Astrocyte of the hippocampus (primary cell): ENCODE data around the gene CABP4.
"Not testable (repeated sequence)": the region's sequence is repeated elsewhere in the genome, so short reads cannot be mapped to it uniquely, and the experiment has no call there.

Source experiments
- DNase-seq: peaks from one replicate; pipeline ENCODE4 v3.0.0; 2011; ENCODE audit warnings: low read depth, low spot score

The CABP4 gene

GRCh38 chr11:67419325-67420049 lies 35.7 kb upstream of the CABP4 start:
- no peak for DNase-seq

DNA sequence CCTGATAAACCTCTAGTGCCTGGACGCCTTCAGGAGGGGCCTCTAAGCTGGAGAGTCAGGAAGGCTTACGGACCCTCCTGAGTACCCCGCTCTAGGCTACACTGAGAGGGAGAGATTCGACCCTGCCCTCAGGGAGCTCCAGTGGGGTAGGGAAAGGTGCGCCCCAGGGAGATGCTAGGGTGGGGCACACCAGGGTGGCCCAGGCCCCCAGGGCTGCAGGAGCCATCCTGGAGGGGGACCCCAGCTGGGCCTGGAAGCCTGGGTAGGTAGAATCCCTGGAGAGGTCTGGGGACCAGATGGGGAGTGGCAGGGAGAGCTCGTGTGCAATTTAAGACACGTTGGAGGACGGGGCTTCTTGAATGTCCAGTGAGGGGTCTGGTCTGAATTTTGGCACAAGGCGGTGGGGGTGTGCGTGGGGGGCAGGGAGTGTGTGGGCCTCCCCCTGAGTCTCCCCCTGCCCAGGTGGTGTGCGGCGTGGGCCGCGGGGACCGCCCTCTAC lies 35.0 kb upstream of the CABP4 start:
- no peak for DNase-seq

DNA sequence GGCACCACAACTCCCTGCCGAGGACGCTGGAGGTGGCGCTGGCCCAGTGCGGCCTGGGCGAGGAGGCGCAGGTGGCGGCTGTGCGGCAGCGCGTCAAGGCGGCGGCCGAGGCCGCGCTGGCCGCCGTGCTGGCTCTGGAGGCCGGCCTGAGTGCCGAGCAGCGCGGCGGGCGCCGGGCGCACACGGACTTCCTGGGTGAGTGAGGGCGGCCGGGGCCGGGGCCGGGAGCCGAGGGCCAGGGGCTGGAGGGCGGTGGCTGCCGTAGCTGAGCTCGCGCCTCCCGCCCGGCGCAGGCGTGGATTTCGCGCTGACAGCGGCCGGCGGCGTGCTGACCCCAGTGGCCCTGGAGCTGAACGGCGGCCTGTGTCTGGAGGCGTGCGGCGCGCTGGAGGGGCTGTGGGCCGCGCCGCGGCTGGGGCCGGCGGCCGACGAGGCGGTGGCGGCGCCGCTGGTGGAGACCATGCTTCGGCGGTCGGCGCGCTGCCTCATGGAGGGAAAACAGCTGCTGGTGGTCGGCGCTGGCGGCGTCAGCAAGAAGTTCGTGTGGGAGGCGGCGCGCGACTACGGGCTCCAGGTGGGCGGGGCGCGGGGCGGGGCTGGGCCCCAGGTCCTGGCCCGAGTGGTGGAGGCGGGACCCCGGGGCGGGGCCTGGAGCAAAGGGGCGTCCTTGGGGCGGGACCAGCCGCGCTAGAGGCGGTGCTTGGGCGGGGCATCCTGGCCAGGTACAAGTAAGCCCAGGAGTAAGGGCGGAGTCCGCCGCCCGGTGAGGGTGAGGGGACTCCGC lies 34.3 kb upstream of the CABP4 start:
- DNase-seq, result peak; percentile 97

DNA sequence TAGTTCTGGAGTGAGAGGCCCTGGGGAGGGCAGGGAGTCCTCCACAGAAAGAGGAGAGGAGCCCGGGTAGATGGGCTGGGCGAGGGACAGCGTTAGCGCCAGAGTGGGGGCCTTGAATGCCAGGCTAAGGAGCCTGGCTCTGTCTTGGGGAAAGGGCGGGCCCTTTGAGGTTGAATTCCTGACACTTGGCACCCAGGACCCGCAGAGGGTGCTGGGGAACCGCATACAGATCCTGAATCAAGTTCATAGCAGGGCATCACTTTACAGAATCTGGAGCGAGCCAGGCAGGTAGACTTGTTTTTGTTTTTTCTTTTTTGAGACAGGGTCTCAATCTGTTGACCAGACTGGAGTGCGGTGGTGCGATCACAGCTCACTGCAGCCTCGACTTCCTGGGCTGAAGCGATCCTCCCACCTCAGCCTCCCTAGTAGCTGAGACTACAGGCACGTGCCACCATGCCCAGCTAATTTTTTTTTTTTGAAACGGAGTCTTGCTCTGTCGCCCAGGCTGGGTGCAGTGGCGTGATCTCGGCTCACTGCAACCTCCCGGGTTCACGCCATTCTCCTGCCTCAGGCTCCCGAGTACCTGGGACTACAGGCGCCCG lies 33.6 kb upstream of the CABP4 start:
- no peak for DNase-seq

DNA sequence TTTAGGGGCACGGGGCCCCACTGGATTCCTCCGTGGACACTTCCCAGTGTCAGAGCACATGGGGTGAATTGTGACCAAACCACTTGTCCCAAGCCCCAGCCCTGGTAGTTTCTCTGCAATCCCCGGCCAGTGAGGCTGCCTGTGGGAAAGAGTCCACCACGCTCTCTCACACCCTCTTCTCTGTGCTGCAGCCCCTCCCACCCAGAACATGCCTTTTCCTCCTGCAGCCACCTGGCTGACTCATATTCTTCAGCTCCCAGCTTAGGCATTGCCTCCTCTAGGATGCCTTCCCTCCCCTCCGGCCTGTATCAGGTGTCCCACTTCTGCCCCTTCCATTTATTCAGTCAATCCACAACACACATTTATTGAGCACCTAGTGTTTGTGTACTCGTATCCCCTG lies 32.3 kb upstream of the CABP4 start:
- DNase-seq, result no peak

GRCh38 chr11:67423466-67423865 lies 31.7 kb upstream of the CABP4 start:
- DNase-seq, result no peak

DNA sequence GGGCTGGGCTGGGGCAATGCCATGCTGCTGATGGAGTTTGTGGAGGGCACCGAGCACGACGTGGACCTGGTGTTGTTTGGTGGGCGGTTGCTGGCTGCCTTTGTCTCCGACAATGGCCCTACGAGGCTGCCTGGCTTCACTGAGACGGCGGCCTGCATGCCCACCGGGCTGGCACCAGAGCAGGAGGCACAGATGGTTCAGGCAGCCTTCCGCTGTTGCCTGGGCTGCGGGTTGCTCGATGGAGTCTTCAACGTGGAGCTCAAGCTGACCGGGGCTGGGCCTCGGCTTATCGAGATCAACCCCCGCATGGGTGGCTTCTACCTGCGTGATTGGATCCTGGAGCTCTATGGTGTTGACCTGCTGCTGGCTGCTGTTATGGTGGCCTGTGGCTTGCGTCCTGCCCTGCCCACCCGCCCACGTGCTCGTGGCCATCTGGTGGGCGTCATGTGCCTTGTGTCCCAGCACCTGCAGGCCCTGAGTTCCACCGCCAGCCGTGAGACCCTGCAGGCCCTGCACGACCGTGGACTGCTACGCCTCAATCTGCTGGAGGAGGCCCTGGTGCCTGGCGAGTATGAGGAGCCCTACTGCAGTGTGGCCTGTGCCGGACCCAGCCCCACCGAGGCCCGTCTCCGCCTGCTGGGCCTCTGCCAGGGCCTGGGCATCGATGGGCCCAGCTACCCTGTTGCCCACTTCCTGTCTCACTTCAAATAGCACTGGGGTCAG lies 31.1 kb upstream of the CABP4 start:
- DNase-seq, result no peak

DNA sequence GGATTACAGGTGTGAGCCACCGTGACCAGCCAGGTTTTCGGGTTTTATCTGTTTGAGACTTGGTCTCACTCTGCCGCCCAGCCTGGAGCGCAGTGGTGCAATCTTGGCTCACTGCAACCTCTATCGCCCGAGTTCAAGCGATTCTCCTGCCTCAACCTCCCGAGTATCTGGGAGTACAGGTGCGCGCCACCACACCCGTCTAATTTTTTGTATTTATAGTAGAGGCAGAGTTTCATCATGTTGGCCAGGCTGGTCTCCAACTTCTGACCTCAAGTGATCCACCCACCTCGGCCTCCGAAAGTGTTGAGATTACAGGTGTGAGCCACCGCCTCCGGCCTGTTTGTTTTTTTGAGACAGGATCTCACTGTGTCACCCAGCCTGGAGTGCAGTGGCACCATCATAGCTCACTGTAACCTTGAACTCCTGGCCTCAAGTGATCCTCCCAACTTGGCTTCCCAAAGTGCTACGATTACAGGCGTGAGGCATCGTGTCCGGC lies 27.7 kb upstream of the CABP4 start:
- not testable (repeated sequence) for DNase-seq

DNA sequence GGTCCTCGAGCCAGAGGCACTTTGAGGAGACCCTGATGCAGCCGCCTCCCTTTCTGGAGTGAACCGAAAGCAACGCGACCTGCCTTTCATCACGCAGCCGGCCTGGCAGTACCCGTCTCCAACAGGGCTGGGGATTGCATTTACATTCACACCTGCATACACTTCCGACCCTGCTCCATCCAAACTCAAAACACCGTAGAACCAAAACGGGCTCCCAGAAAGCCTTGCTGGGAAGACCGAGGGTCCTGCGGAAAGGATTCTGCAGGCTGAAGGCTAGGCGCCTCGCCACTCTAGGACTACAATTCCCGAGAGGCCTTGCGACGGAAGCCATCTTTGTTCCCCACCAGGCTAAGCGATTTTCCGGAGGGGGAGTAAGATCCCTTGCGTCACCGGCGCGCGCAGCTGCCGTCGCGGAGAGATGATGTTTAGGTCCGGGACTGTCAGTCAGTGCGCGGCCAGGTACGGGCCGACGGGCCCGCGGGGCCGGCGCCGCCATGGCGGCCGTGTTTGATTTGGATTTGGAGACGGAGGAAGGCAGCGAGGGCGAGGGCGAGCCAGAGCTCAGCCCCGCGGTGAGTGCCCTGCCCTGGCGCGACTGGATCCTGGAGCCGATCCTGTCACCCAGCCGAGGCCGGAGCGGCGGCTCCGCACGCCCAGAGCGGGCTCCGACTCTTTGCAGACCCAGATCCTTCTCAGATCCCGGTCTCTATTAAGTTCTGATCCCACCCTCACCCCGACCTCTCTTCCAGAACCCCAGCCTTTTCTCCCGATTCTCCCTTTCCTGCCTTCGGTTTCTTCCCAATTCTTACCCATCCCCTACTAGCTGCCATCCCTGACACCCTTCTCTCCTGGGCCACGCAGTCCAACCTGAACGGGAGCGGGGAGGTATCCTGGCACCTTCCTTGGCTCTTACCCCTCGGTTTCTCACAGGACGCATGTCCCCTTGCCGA lies 26.8 kb upstream of the CABP4 start, which contains the start of gene RPS6KB2:
TSS of gene RPS6KB2 (plus strand) at position 443 of the 950 bp plus-strand sequence. CDS start at position 495, 52 bp downstream.
- peak; percentile 99 for DNase-seq

DNA sequence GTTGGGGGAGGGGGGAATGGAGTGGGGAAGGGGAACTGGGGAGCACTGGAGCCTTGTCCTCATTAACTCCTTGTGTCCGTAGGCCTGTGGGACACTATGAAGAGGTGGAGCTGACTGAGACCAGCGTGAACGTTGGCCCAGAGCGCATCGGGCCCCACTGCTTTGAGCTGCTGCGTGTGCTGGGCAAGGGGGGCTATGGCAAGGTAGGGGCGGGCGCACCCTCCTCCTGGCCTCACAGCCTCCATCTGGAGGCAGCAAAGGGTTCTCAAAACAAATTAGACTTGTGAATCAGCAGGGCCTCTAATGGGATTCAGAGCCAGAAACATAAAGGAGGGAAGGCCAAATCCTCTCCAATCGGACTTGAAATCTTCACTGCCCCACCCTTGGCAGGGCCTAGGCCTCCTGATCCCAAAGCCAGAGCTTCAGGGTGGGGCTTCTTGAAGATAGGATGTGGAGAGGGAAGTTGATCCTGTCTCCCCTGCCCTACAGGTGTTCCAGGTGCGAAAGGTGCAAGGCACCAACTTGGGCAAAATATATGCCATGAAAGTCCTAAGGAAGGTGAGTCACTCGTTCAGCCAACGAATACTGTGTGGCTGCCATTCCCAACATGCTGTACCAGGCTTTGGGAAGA lies 26.0 kb upstream of the CABP4 start:
- DNase-seq, result no peak

GRCh38 chr11:67429722-67430121 lies 25.4 kb upstream of the CABP4 start:
- no peak for DNase-seq

- DNase-seq, result no peak
Observed at GRCh38 chr11:67431346-67432249, 23.6 kb upstream of the CABP4 start.

- no peak for DNase-seq
Observed at GRCh38 chr11:67432655-67433349, 22.4 kb upstream of the CABP4 start.

- DNase-seq, result no peak
Observed at GRCh38 chr11:67433536-67434394, 21.4 kb upstream of the CABP4 start.

GRCh38 chr11:67434395-67434881 lies 20.7 kb upstream of the CABP4 start:
- DNase-seq, result no peak

DNA sequence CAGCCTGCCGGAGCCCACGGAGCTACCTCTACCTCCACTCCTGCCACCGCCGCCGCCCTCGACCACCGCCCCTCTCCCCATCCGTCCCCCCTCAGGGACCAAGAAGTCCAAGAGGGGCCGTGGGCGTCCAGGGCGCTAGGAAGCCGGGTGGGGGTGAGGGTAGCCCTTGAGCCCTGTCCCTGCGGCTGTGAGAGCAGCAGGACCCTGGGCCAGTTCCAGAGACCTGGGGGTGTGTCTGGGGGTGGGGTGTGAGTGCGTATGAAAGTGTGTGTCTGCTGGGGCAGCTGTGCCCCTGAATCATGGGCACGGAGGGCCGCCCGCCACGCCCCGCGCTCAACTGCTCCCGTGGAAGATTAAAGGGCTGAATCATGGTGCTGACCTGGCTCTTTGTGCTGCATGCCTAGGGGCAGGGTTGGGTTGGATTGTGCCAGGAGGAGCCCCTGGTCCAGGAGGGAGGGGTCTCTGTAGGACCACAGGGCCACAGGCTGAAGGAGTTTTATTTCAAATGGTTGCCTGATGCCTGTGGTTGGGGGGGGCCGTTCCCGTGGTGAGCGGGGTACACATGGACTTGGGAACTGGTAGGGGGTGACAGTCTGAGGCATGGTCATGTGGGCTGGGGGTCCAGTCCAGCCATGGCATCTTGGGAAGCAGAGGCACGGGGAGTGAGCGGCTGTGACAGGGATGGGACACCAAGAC lies 20.0 kb upstream of the CABP4 start:
- DNase-seq, result no peak
